NB4 (cell line): ENCODE measurements around the gene RESF1.

Experiments
- CTCF ChIP-seq: IDR thresholded peaks from one replicate; pipeline ENCODE4 v1.5.1; 2012; ENCODE audit warnings: low read depth, low read length
- POLR2A ChIP-seq: IDR thresholded peaks from 2 replicates; pipeline ENCODE4 v1.6.1; 2011; ENCODE audit warnings: mild to moderate bottlenecking; ENCODE audit not compliant: insufficient read length; ENCODE audit errors: extremely low read depth

GRCh38 chr12:31974673-31975072 lies 15.5 kb downstream of the RESF1 start:
- TF ChIP-seq CTCF (no peak), POLR2A (no peak)
